Gastrocnemius medialis (tissue), 4 donors: ENCODE data around the gene RBPJL.

ENCODE experiments used
- CTCF ChIP-seq, 5 experiments: fragments of 450-650 bp in 3 of 5; fragments of 200-600 bp in 2 of 5; sonication (generic) in 2 of 5; IDR thresholded peaks in 4 of 5; conservative IDR thresholded peaks in 1 of 5; 1 replicate in 4 of 5; 2 replicates in 1 of 5; pipeline ENCODE4 v1.5.1; 2016 to 2019; ENCODE audit warnings: antibody characterized with exemption in 5 of 5, mild to moderate bottlenecking in 3 of 5, moderate library complexity in 3 of 5
- POLR2A ChIP-seq, 2 donors: fragments of 450-650 bp; IDR thresholded peaks; one replicate each; pipeline ENCODE4 v1.6.1; 2017; ENCODE audit warnings: antibody characterized with exemption in 2 of 2, mild to moderate bottlenecking in 2 of 2, moderate library complexity in 2 of 2

- TF ChIP-seq POLR2A (IDR thresholded peaks at IDR 0.05) (no peak), CTCF (IDR thresholded peaks at IDR 0.05 in 4 of 5, conservative IDR thresholded peaks at IDR 0.05 in 1 of 5) (no peak)
Measured at GRCh38 chr20:45320948-45321595, 14.4 kb downstream of the RBPJL start.
